HCT116 (cell line): ENCODE results near the gene TM6SF1. TPM values are rescaled to one million over a fixed set of nuclear protein-coding genes. Genes with fewer than 3 reads are reported as not detected.
A peak's percentile ranks its signal among the peaks of the same experiment; 100 is the strongest.
"Not testable (repeated sequence)": the region's sequence is repeated elsewhere in the genome, so short reads cannot be mapped to it uniquely, and the experiment has no call there.

Source experiments
- ATAC-seq: fragments of 200-7000 bp; cut with Tn5 transposase; 2 replicates; pipeline ENCODE4 v1.9.1; 2020; ENCODE audit warnings: mild to moderate bottlenecking, moderate library complexity
- BruUV-seq: library from RNA; stranded (reverse); fragments of 400-500 nt; replicated peaks from 2 replicates; lab custom pipeline; 2021; lab: Mats Ljungman, UMichigan
- CTCF ChIA-PET: fragments of 300-600 bp; sonication (Branson Sonifier 250); formaldehyde crosslinking; loops from one replicate; lab custom pipeline; 2021; ENCODE audit warnings: antibody characterized with exemption; lab: Charles Lee
- POLR2A ChIA-PET: fragments of 300-600, 350-600 bp; sonication (Branson Sonifier 250); formaldehyde crosslinking; loops from one replicate; lab custom pipeline; 2021; ENCODE audit warnings: antibody characterized with exemption; lab: Charles Lee
- RAD21 ChIA-PET, 2 experiments: fragments of 300-600 bp; sonication (Branson Sonifier 250); formaldehyde crosslinking; loops; one replicate each; lab custom pipeline; 2023; ENCODE audit warnings: low total read pairs in 2 of 2; ENCODE audit not compliant: uncharacterized antibody in 2 of 2, unreplicated experiment in 2 of 2, low non-redundant PET in 1 of 2; lab: Charles Lee
- DNase-seq: peaks from one replicate; pipeline ENCODE4 v3.0.0-alpha.2; 2010; ENCODE audit warnings: low read depth, low spot score
- H2AFZ ChIP-seq: fragments of 200-600 bp; shearing (Covaris generic), sonication (generic); 2 replicates; pipeline ENCODE4 v1.6.1; 2017; ENCODE audit warnings: low read depth, mixed run types, mixed read lengths, antibody characterized with exemption, low read length; ENCODE audit not compliant: poor library complexity, severe bottlenecking
- H3K27ac ChIP-seq: 2 replicates; pipeline ENCODE4 v1.5.1; 2012; ENCODE audit warnings: low read depth, low read length
- H3K27me3 ChIP-seq: fragments of 200-600 bp; sonication (generic); 2 replicates; pipeline ENCODE4 v1.6.1; 2016; ENCODE audit warnings: mixed run types, low read length, mixed read lengths; ENCODE audit not compliant: insufficient read depth
- H3K36me3 ChIP-seq, 2 experiments: fragments of 200-500 bp in 1 of 2; fragments of 200-600 bp in 1 of 2; sonication (Bioruptor generic) in 1 of 2; sonication (generic) in 1 of 2; 2 replicates each; pipeline versions ENCODE4 v1.5.1 to v1.6.1; 2014 to 2016; ENCODE audit warnings: low read length in 2 of 2, inconsistent platforms in 1 of 2, mixed read lengths in 1 of 2, mixed run types in 1 of 2; ENCODE audit not compliant: insufficient read depth in 2 of 2, control insufficient read depth in 1 of 2
- H3K4me1 ChIP-seq, 2 experiments: fragments of 200-600 bp in 1 of 2; sonication (generic) in 1 of 2; 2 replicates each; pipeline versions ENCODE4 v1.5.1 to v1.6.1; 2012 to 2017; ENCODE audit warnings: low read length in 2 of 2, inconsistent platforms in 1 of 2, mild to moderate bottlenecking in 1 of 2, mixed read lengths in 1 of 2, mixed run types in 1 of 2, moderate library complexity in 1 of 2; ENCODE audit not compliant: insufficient read depth in 2 of 2, control insufficient read depth in 1 of 2
- H3K4me2 ChIP-seq: fragments of 200-600 bp; sonication (generic); 2 replicates; pipeline ENCODE4 v1.6.1; 2017; ENCODE audit warnings: mixed run types, low read length, mixed read lengths
- H3K4me3 ChIP-seq, 2 experiments: fragments of 200-600 bp in 1 of 2; sonication (generic) in 1 of 2; replicated peaks in 1 of 2; 2 replicates each; pipeline ENCODE4 v1.5.1; 2011 to 2016; ENCODE audit warnings: low read length in 2 of 2, control low read depth in 1 of 2, low read depth in 1 of 2, mild to moderate bottlenecking in 1 of 2, mixed read lengths in 1 of 2, mixed run types in 1 of 2
- H3K79me2 ChIP-seq: fragments of 200-600 bp; sonication (generic); 2 replicates; pipeline ENCODE4 v1.6.1; 2017; ENCODE audit warnings: mild to moderate bottlenecking, mixed run types, low read length, moderate library complexity, mixed read lengths; ENCODE audit not compliant: insufficient read depth
- H3K9ac ChIP-seq: fragments of 200-600 bp; sonication (generic); 2 replicates; pipeline ENCODE4 v1.6.1; 2016; ENCODE audit warnings: low read length, mixed read lengths
- H3K9me2 ChIP-seq: fragments of 200-600 bp; sonication (generic), shearing (Covaris generic); 2 replicates; pipeline ENCODE4 v1.6.1; 2017; ENCODE audit warnings: mixed run types, mild to moderate bottlenecking, moderate library complexity; ENCODE audit not compliant: insufficient read depth
- H3K9me3 ChIP-seq, 2 experiments: fragments of 200-500 bp in 1 of 2; fragments of 200-600 bp in 1 of 2; sonication (Bioruptor generic) in 1 of 2; sonication (generic) in 1 of 2; 2 replicates each; pipeline ENCODE4 v1.6.1; 2014 to 2017; ENCODE audit warnings: low read length in 2 of 2, mixed read lengths in 2 of 2, inconsistent platforms in 1 of 2, low read depth in 1 of 2, mild to moderate bottlenecking in 1 of 2, mixed run types in 1 of 2, moderate library complexity in 1 of 2; ENCODE audit not compliant: control insufficient read depth in 1 of 2, insufficient read depth in 1 of 2
- H4K20me1 ChIP-seq: fragments of 200-600 bp; sonication (generic), shearing (Covaris generic); 2 replicates; pipeline ENCODE4 v1.6.1; 2017; ENCODE audit warnings: mixed run types, mild to moderate bottlenecking, moderate library complexity; ENCODE audit not compliant: insufficient read depth
- CTCF ChIP-seq, 3 experiments: fragments of 200-600 bp in 1 of 3; sonication (generic) in 1 of 3; IDR thresholded peaks in 2 of 3; conservative IDR thresholded peaks in 1 of 3; 2 replicates each; pipeline ENCODE4 v1.5.1; 2012 to 2017; ENCODE audit warnings: low read depth in 2 of 3, low read length in 2 of 3, antibody characterized with exemption in 1 of 3, borderline replicate concordance in 1 of 3, control low read depth in 1 of 3, mild to moderate bottlenecking in 1 of 3, mixed read lengths in 1 of 3, mixed run types in 1 of 3, moderate library complexity in 1 of 3; ENCODE audit not compliant: insufficient read depth in 1 of 3
- JUND ChIP-seq: IDR thresholded peaks from 2 replicates; pipeline ENCODE4 v1.6.1; 2012
- MAX ChIP-seq: IDR thresholded peaks from 2 replicates; pipeline ENCODE4 v1.6.1; 2012
- ZNF274 ChIP-seq: fragments of 200-500 bp; sonication (Bioruptor generic); IDR thresholded peaks from 2 replicates; pipeline ENCODE4 v1.6.1; 2014; ENCODE audit warnings: mild to moderate bottlenecking, low read depth, low read length, inconsistent platforms
- intact Hi-C: fragments of 100-400 bp; cut with micrococcal nuclease; formaldehyde crosslinking; loops from 2 replicates; pipeline ENCODE4 v1.10.0; 2022
- total RNA-seq: library from RNA; stranded (reverse); gene quantifications from one replicate; pipeline ENCODE4 v1.2.1, GENCODE V29; 2021; ENCODE audit not compliant: unreplicated experiment

The TM6SF1 gene
- total RNA-seq, 1 experiment from 2014 or later: not detected

- DNase-seq (no peak), ATAC-seq (no peak)
- no peak overlapping the region for H2AFZ ChIP-seq
- POLR2A ChIA-PET: interaction anchor here (1.4 kb wide), 1 partner anchor 16 kb away, joined by 3 read pairs; the partner anchor contains the start of gene BTBD1
- no peaks in the 10 kb centered on the region for H3K4me1 ChIP-seq
- H3K4me3 ChIP-seq: no peak overlapping the region
- no peak for TF ChIP-seq MAX
- TF ChIP-seq ZNF274: no peak
- no peak for TF ChIP-seq JUND
- TF ChIP-seq, all 23 proteins: peak for 0
- BruUV-seq: no TSS peak
- ChIA-PET CTCF (no interaction called here), RAD21 (no interaction called here)
- Histone ChIP-seq H3K9me3 (no peaks in the 10 kb centered on the region), H3K9me2 (no peaks in the 10 kb centered on the region), H3K27me3 (no peaks in the 10 kb centered on the region), H3K27ac (no peak overlapping the region), H3K79me2 (no peaks in the 10 kb centered on the region), H3K4me2 (no peak overlapping the region), H3K9ac (no peak overlapping the region), H4K20me1 (no peaks in the 10 kb centered on the region), H3K36me3 (no peaks in the 10 kb centered on the region)
- intact Hi-C loops: no loop called here
These were observed 24.6 kb upstream of the TM6SF1 start for GRCh38 chr15:83082730-83083386.

GRCh38 chr15:83085461-83085860, 22.0 kb upstream of the TM6SF1 start:
- RAD21 ChIA-PET, H3K4me3 ChIP-seq, intact Hi-C loops, DNase-seq, BruUV-seq, H3K27me3 ChIP-seq, H3K79me2 ChIP-seq, H3K36me3 ChIP-seq, H3K4me2 ChIP-seq, POLR2A ChIA-PET, H4K20me1 ChIP-seq, H3K4me1 ChIP-seq, H3K9ac ChIP-seq, H3K9me3 ChIP-seq, CTCF ChIA-PET, H2AFZ ChIP-seq, H3K9me2 ChIP-seq, H3K27ac ChIP-seq: not testable (repeated sequence)
- TF ChIP-seq CTCF (IDR thresholded peaks at IDR 0.05 in 2 of 3, conservative IDR thresholded peaks at IDR 0.05 in 1 of 3; ENCODE audit: borderline replicate concordance in 1 of 3, insufficient read depth in 1 of 3, low read depth in 2 of 3, low read length in 2 of 3): peak in 2 of 3 experiments; percentile 12 to 27; a peak in 1 of 6 replicates
- peak; percentile 49; the same call in 1 of the 2 replicates for ATAC-seq

GRCh38 chr15:83085864-83086552, 21.4 kb upstream of the TM6SF1 start:
- H3K9me2 ChIP-seq, H3K9ac ChIP-seq, H2AFZ ChIP-seq, H3K4me1 ChIP-seq, H3K4me3 ChIP-seq, intact Hi-C loops, POLR2A ChIA-PET, H3K36me3 ChIP-seq, BruUV-seq, H4K20me1 ChIP-seq, H3K27me3 ChIP-seq, H3K4me2 ChIP-seq, CTCF ChIA-PET, DNase-seq, H3K9me3 ChIP-seq, H3K27ac ChIP-seq, ATAC-seq, RAD21 ChIA-PET, H3K79me2 ChIP-seq: not testable (repeated sequence)
